GM23338 (cell line): Measurements from ENCODE around the gene MAPK9. TPM values are rescaled to one million over a fixed set of nuclear protein-coding genes. Genes with fewer than 3 reads are reported as not detected.

Source experiments
- ATAC-seq: fragments of 200-7000 bp; cut with Tn5 transposase; 3 replicates; pipeline ENCODE4 v1.9.1; 2020
- DNase-seq: peaks from one replicate; pipeline ENCODE4 v3.0.0-alpha.2; 2015; ENCODE audit warnings: low spot score
- H2AFZ ChIP-seq: fragments of 200-600 bp; sonication (generic); 2 replicates; pipeline ENCODE4 v1.8.0; 2016; ENCODE audit warnings: antibody characterized with exemption, mild to moderate bottlenecking, moderate library complexity
- H3F3A ChIP-seq: fragments of 200-600 bp; sonication (generic); replicated peaks from 2 replicates; pipeline ENCODE4 v1.8.0; 2017; ENCODE audit warnings: antibody characterized with exemption, mixed run types, low read depth
- H3K27ac ChIP-seq: fragments of 200-600 bp; sonication (generic); 2 replicates; pipeline ENCODE4 v1.6.1; 2016; ENCODE audit warnings: low read depth
- H3K27me3 ChIP-seq: fragments of 200-600 bp; sonication (generic); 2 replicates; pipeline ENCODE4 v1.8.0; 2016; ENCODE audit warnings: mild to moderate bottlenecking, mixed run types, moderate library complexity; ENCODE audit not compliant: insufficient read depth
- H3K36me3 ChIP-seq: fragments of 200-600 bp; sonication (generic); 2 replicates; pipeline ENCODE4 v1.8.0; 2016; ENCODE audit warnings: mild to moderate bottlenecking; ENCODE audit not compliant: insufficient read depth
- H3K4me1 ChIP-seq: fragments of 200-600 bp; sonication (generic); 2 replicates; pipeline ENCODE4 v1.8.0; 2016; ENCODE audit warnings: mild to moderate bottlenecking, moderate library complexity; ENCODE audit not compliant: insufficient read depth
- H3K4me2 ChIP-seq: fragments of 200-600 bp; sonication (generic); 2 replicates; pipeline ENCODE4 v1.7.1; 2017; ENCODE audit warnings: mixed run types
- H3K4me3 ChIP-seq: fragments of 200-600 bp; sonication (generic); 2 replicates; pipeline ENCODE4 v1.6.1; 2016; ENCODE audit warnings: mixed run types
- H3K79me2 ChIP-seq: fragments of 200-600 bp; sonication (generic); replicated peaks from 2 replicates; pipeline ENCODE4 v1.8.0; 2017; ENCODE audit warnings: mild to moderate bottlenecking; ENCODE audit not compliant: insufficient read depth
- H3K9me2 ChIP-seq: fragments of 200-600 bp; sonication (generic); 2 replicates; pipeline ENCODE4 v1.8.0; 2017; ENCODE audit not compliant: insufficient read depth
- H4K20me1 ChIP-seq: fragments of 200-600 bp; sonication (generic); replicated peaks from 2 replicates; pipeline ENCODE4 v1.8.0; 2017; ENCODE audit warnings: mild to moderate bottlenecking; ENCODE audit not compliant: insufficient read depth
- H3K27ac Mint-ChIP-seq: 2 replicates; pipeline ENCODE4 v1.8.0; 2020; ENCODE audit warnings: inconsistent platforms, mild to moderate bottlenecking, moderate library complexity, mixed read lengths
- H3K27me3 Mint-ChIP-seq: 3 replicates; pipeline ENCODE4 v1.8.0; 2022; ENCODE audit warnings: low read depth, mild to moderate bottlenecking, moderate library complexity, mixed read lengths, inconsistent platforms; ENCODE audit not compliant: insufficient read depth, poor library complexity
- H3K36me3 Mint-ChIP-seq: 3 replicates; pipeline ENCODE4 v1.8.0; 2021; ENCODE audit warnings: low read depth, mild to moderate bottlenecking, inconsistent platforms, moderate library complexity, mixed read lengths
- H3K4me1 Mint-ChIP-seq: 3 replicates; pipeline ENCODE4 v1.8.0; 2020; ENCODE audit warnings: mild to moderate bottlenecking, inconsistent platforms, mixed read lengths
- H3K4me3 Mint-ChIP-seq: 3 replicates; pipeline ENCODE4 v1.8.0; 2021; ENCODE audit warnings: moderate library complexity, mild to moderate bottlenecking, inconsistent platforms, mixed read lengths
- H3K9me3 Mint-ChIP-seq: 3 replicates; pipeline ENCODE4 v1.8.0; 2020; ENCODE audit warnings: moderate library complexity, mild to moderate bottlenecking, inconsistent platforms, mixed read lengths
- CREB1 ChIP-seq: fragments of 250-450 bp; sonication (Bioruptor Pico); IDR thresholded peaks from 2 replicates; pipeline ENCODE4 v1.5.0; 2020; ENCODE audit warnings: low read depth, mild to moderate bottlenecking, moderate library complexity
- ETS1 ChIP-seq: IDR thresholded peaks from 2 replicates; pipeline ENCODE4 v1.6.1; 2016; ENCODE audit warnings: antibody characterized with exemption
- EZH2 ChIP-seq: fragments of 200-600 bp; sonication (generic); IDR thresholded peaks from one replicate; pipeline ENCODE4 v1.8.0; 2017; ENCODE audit warnings: antibody characterized with exemption, mild to moderate bottlenecking, low read depth; ENCODE audit not compliant: unreplicated experiment
- EZH2phosphoT487 ChIP-seq: fragments of 200-600 bp; sonication (generic); IDR thresholded peaks from one replicate; pipeline ENCODE4 v1.8.1; 2018; ENCODE audit warnings: antibody characterized with exemption; ENCODE audit not compliant: unreplicated experiment
- JUNB ChIP-seq: IDR thresholded peaks from one replicate; pipeline ENCODE4 v1.6.1; 2016; ENCODE audit warnings: antibody characterized with exemption; ENCODE audit not compliant: unreplicated experiment
- NANOG ChIP-seq: IDR thresholded peaks from 2 replicates; pipeline ENCODE4 v1.6.1; 2016; ENCODE audit warnings: antibody characterized with exemption, borderline replicate concordance
- POLR2AphosphoS5 ChIP-seq: IDR thresholded peaks from 2 replicates; pipeline ENCODE4 v1.6.1; 2016; ENCODE audit warnings: antibody characterized with exemption, low read depth
- STAT1 ChIP-seq: IDR thresholded peaks from one replicate; pipeline ENCODE4 v1.6.1; 2016; ENCODE audit warnings: antibody characterized with exemption; ENCODE audit not compliant: unreplicated experiment
- ZNF114 ChIP-seq: fragments of 250-450 bp; sonication (Bioruptor Pico); IDR thresholded peaks from 2 replicates; pipeline ENCODE4 v1.5.0; 2020; ENCODE audit warnings: mild to moderate bottlenecking, moderate library complexity
- ZNF331 ChIP-seq: fragments of 250-450 bp; sonication (Bioruptor Pico); IDR thresholded peaks from 2 replicates; pipeline ENCODE4 v1.5.0; 2020; ENCODE audit warnings: low read depth, mild to moderate bottlenecking, moderate library complexity
- ZNF462 ChIP-seq: fragments of 250-450 bp; sonication (Bioruptor Pico); IDR thresholded peaks from 2 replicates; pipeline ENCODE4 v1.5.0; 2020; ENCODE audit warnings: mild to moderate bottlenecking, moderate library complexity
- polyA plus RNA-seq: library from polyadenylated mRNA; unstranded; fragments of >200 nt; fragmentation: Nextera tagmentation; extraction: Ambion mirVana; gene quantifications from 2 replicates; pipeline ENCODE4 v1.2.1, GENCODE V29; 2016
- total RNA-seq: library from RNA; depleted of rRNA; stranded (reverse); fragments of >200 nt; shearing (Covaris generic); gene quantifications from 2 replicates; pipeline ENCODE4 v1.2.3, GENCODE V29; 2014
- TF ChIP-seq, protein P1 (sequence below): IDR thresholded peaks from one replicate; pipeline ENCODE4 v1.6.1; 2018; ENCODE audit warnings: antibody characterized with exemption; ENCODE audit not compliant: unreplicated experiment
- TF ChIP-seq, protein P2 (sequence below), 2 experiments: fragments of 200-600 bp in 1 of 2; sonication (generic) in 1 of 2; conservative IDR thresholded peaks; 2 replicates each; pipeline versions ENCODE4 v1.5.1 to v1.6.1; 2016 to 2017; ENCODE audit warnings: antibody characterized with exemption in 2 of 2, low read depth in 2 of 2, mild to moderate bottlenecking in 2 of 2, moderate library complexity in 1 of 2

Gene MAPK9
- total and polyA plus RNA-seq, 2 experiments from 2014 or later, result 16.8 to 37.0 TPM

- no peak overlapping the region for H3K4me2 ChIP-seq
- H3K4me1 Mint-ChIP-seq, result no peaks in the 10 kb centered on the region
- no peak overlapping the region for H3K27ac ChIP-seq
- H3K9me2 ChIP-seq, result no peaks in the 10 kb centered on the region
- no peaks in the 10 kb centered on the region for H4K20me1 ChIP-seq
- H2AFZ ChIP-seq, result no peak overlapping the region
- peaks cover 4% of the 10 kb centered on the region for H3K27me3 Mint-ChIP-seq
- H3K27me3 ChIP-seq, result no peaks in the 10 kb centered on the region
- ATAC-seq (no peak), DNase-seq (no peak)
- H3K36me3 Mint-ChIP-seq, result peaks cover 95% of the 10 kb centered on the region
- TF ChIP-seq EZH2phosphoT487, result no peak
- no peak for TF ChIP-seq ZNF462 (CRISPR knock-in tag)
- no peak for TF ChIP-seq EZH2
- no peak for TF ChIP-seq NANOG
- no peak for TF ChIP-seq ZNF331
- TF ChIP-seq, protein P1, sequence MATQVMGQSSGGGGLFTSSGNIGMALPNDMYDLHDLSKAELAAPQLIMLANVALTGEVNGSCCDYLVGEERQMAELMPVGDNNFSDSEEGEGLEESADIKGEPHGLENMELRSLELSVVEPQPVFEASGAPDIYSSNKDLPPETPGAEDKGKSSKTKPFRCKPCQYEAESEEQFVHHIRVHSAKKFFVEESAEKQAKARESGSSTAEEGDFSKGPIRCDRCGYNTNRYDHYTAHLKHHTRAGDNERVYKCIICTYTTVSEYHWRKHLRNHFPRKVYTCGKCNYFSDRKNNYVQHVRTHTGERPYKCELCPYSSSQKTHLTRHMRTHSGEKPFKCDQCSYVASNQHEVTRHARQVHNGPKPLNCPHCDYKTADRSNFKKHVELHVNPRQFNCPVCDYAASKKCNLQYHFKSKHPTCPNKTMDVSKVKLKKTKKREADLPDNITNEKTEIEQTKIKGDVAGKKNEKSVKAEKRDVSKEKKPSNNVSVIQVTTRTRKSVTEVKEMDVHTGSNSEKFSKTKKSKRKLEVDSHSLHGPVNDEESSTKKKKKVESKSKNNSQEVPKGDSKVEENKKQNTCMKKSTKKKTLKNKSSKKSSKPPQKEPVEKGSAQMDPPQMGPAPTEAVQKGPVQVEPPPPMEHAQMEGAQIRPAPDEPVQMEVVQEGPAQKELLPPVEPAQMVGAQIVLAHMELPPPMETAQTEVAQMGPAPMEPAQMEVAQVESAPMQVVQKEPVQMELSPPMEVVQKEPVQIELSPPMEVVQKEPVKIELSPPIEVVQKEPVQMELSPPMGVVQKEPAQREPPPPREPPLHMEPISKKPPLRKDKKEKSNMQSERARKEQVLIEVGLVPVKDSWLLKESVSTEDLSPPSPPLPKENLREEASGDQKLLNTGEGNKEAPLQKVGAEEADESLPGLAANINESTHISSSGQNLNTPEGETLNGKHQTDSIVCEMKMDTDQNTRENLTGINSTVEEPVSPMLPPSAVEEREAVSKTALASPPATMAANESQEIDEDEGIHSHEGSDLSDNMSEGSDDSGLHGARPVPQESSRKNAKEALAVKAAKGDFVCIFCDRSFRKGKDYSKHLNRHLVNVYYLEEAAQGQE, result no peak
- no peak for TF ChIP-seq JUNB
- TF ChIP-seq, protein P2, sequence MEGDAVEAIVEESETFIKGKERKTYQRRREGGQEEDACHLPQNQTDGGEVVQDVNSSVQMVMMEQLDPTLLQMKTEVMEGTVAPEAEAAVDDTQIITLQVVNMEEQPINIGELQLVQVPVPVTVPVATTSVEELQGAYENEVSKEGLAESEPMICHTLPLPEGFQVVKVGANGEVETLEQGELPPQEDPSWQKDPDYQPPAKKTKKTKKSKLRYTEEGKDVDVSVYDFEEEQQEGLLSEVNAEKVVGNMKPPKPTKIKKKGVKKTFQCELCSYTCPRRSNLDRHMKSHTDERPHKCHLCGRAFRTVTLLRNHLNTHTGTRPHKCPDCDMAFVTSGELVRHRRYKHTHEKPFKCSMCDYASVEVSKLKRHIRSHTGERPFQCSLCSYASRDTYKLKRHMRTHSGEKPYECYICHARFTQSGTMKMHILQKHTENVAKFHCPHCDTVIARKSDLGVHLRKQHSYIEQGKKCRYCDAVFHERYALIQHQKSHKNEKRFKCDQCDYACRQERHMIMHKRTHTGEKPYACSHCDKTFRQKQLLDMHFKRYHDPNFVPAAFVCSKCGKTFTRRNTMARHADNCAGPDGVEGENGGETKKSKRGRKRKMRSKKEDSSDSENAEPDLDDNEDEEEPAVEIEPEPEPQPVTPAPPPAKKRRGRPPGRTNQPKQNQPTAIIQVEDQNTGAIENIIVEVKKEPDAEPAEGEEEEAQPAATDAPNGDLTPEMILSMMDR (conservative IDR thresholded peaks at IDR 0.05; ENCODE audit: low read depth in 2 of 2), result no peak
- no peak for TF ChIP-seq POLR2AphosphoS5
- no peak for TF ChIP-seq ETS1
- no peak for TF ChIP-seq CREB1
- no peak for TF ChIP-seq STAT1
- TF ChIP-seq ZNF114 (CRISPR knock-in tag), result no peak
- no peak overlapping the region for H3K4me3 Mint-ChIP-seq
- no peak overlapping the region for H3K27ac Mint-ChIP-seq
- H3F3A ChIP-seq, result no peaks in the 10 kb centered on the region
- H3K9me3 Mint-ChIP-seq, result peaks cover 63% of the 10 kb centered on the region
- peaks cover 25% of the 10 kb centered on the region for H3K36me3 ChIP-seq
- no peaks in the 10 kb centered on the region for H3K79me2 ChIP-seq
- no peaks in the 10 kb centered on the region for H3K4me1 ChIP-seq
- no peak overlapping the region for H3K4me3 ChIP-seq
These were observed 40.0 kb downstream of the MAPK9 start for GRCh38 chr5:180251887-180252286.
